Muscle of back (tissue), 13 donors: ENCODE measurements around the gene RAB11FIP4. TPM values are rescaled to one million over a fixed set of nuclear protein-coding genes. Genes with fewer than 3 reads are reported as not detected.
"Not testable (repeated sequence)": the region's sequence is repeated elsewhere in the genome, so short reads cannot be mapped to it uniquely, and the experiment has no call there.

ENCODE experiments used
- DNase-seq, 3 donors: peaks; one replicate each; pipeline versions ENCODE4 v3.0.0 to v3.0.0-alpha.2; 2013
- long read RNA-seq, 9 donors: transcript quantifications; one replicate each; lab custom pipeline, GENCODE V29; 2026
- polyA plus RNA-seq, 10 donors: library from polyadenylated mRNA; unstranded; fragments of 120-200 nt; gene quantifications; one replicate each; pipeline ENCODE4 v1.2.1, GENCODE V29; 2013; ENCODE audit not compliant: insufficient read length in 10 of 10

The RAB11FIP4 gene
- 1 to 10 TPM in 4 of 10 donors, under 1 TPM in 6; 0.39 to 1.7 (median 0.85) TPM for polyA plus RNA-seq
- long read RNA-seq, donor 1, result 0 reads
- long read RNA-seq, donor 2, result 0 reads
- long read RNA-seq, donor 3, result 0 reads
- long read RNA-seq, donor 4, result 0 reads
- long read RNA-seq, donor 5, result 0 reads
- long read RNA-seq, donor 6, result 0 reads
- long read RNA-seq, donor 7, result 0 reads
- long read RNA-seq, donor 8, partial matches to known transcripts, result 0 of 1 reads
- long read RNA-seq, donor 8, other reads (novel, unspliced or antisense), result 0 of 1 reads
- long read RNA-seq, donor 9, result 0 reads

- peak in 2 of 3 donors; percentile 33 to 36 for DNase-seq
Measured at GRCh38 chr17:31391496-31391949, at the start of gene RAB11FIP4. Gene RAB11FIP4, plus strand, starts transcription at chr17:31391675. Its CDS starts 178 bp downstream, at chr17:31391853.

DNA sequence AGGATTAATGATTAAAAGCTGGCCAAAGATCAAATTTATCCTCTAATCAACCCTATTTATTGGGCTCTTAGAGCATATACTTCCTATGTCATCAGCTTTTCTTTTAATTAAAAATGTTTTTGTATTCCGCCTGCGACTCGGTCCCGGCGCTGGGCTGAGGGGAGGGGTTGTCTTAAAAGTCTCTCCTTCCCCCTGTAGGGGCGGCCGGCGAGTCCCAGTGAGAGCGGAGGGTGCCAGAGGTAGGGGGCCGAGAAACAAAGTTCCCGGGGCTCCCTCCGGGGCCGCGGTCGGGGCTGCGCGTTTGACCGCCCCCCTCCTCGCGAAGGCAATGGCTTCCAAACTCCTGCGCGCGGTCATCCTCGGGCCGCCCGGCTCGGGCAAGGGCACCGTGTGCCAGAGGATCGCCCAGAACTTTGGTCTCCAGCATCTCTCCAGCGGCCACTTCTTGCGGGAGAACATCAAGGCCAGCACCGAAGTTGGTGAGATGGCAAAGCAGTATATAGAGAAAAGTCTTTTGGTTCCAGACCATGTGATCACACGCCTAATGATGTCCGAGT is 46.2 kb upstream of the RAB11FIP4 start:
- not testable (repeated sequence) for DNase-seq

DNA sequence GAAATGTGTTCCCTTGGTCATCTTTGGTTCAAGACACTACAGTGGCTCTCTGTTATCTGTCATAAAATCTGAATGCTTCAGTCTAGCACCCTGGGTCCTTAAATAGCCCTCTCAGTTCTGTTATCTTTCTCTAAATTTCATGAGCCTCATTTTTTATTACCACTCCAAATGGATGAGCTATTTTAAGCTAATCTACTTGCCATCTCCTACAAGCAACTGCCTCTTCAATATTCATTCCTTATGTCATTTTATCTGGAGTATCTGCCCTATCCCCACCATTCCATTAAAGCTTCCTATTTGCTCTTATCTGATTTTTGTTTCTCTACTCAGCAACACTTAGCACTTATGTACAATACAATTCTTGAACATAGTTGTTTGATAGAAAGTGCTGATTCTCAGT is 42.0 kb upstream of the RAB11FIP4 start:
- DNase-seq, result no peak

GRCh38 chr17:31355935-31356334 is 35.5 kb upstream of the RAB11FIP4 start:
- no peak for DNase-seq

- DNase-seq, result no peak
Measured at GRCh38 chr17:31357091-31357490, 34.4 kb upstream of the RAB11FIP4 start.

DNA sequence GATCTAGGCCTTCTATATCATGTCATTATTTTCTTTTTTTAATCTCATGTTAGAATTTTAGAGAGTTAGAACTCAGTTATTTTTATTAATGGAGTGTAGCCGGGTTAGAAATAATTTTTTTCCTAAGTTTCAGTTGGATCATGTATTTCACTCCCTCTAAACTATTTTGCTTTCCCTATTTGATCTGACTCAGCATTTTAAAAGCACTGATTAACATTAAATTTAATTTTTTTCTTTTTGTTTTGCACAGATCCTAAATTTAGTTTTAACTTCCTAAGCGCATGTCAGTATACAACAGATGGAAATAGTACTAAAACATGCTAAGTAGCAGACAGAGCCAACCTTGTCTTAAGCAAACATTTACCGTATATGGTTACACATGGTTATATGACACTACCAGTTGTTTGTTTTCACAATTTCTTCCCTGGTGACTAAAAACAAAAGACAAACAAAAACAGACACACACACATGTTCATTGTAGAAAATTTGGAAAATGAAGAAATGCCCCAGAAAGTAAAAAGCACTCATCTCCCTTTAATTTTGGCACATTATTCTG is 33.6 kb upstream of the RAB11FIP4 start:
- no peak for DNase-seq

- DNase-seq, result no peak
Measured at GRCh38 chr17:31364012-31364411, 27.5 kb upstream of the RAB11FIP4 start.

DNA sequence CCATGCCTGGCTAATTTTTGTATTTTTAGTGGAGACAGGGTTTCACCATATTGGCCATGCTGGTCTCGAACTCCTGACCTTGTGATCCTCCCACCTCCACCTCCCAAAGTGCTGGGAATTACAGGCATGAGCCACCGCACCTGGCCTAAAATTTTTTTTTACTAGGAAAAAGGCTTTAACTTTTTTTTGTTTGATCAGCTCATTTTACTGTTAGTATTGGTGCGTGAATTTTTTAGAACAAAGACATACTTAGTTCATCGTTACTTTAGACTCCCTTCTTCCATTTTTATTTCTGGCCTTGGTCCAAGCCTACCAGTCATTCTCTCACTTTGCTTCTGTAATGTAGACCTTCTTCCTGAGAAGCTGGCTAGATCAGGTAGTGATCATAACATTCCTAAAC is 25.4 kb upstream of the RAB11FIP4 start:
- no peak for DNase-seq

GRCh38 chr17:31369266-31369665 is 22.2 kb upstream of the RAB11FIP4 start:
- DNase-seq, result no peak

DNA sequence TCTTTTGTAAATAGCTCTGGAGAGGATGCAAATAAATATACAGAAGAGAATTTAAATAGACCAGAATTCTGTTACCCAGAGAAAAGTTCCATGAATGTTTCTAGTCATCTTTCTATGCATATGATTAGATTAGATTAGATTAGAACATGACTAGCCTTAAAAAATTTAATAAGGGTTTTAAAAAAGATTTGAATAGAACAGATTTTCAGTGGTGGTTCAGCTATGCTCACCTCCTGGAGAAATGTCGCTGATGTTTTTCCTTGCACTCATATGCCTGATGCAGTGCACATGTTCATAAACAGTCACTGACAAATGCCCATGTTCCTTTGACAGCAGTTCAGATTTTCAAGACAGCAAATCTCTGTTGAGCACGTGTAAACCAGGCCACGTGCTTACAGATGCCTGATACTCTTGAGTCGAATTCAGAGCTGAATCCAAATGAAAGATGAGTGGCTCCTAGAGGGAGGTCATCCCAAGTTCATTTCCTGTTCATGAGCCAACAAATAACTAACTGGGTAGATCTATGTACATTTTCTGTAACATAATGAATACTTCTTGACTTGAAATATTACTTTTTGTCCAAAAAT is 19.9 kb upstream of the RAB11FIP4 start:
- DNase-seq, result peak; percentile 40 to 73 (median 41)

DNA sequence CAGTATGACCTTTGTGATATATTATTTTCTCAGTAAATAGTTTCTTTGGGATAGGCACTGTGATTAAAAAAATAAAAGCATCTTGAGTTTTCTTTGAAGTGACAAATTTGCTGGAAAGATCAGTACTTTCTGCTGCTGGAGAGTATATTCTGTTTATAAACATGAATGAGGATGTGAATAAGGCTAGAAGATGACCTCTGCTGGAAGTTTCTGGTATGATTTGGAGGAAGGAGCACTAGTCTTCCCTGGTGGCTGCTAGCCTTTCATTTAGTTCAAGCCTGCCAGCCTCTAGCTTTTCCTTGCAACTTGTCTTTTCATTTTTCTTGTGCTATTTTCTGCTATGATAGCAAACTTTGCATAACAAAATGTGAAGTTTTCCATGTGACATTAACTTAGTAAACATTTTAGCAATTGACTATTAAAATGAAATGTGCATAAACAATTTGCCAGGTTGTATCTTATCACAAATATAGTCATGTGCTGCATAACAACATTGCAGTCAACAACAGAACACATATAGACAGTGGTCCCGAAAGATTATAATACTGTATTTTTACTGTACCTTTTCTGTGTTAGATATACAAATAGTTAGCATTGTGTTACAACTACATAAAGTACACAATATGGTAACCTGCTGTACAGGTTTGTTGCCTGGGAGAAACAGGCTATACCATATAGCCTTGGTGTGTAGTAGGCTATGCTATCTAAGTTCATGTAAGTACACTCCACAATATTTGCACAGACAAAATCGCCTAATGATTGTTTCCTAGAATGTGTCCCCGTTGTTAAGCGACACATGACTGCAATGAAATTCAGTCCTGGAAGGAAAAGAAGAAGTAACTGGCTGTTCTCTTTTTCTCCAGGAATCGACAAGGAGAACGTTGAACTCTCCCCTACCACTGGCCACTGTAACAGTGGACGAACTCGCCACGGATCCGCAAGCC is 18.1 kb upstream of the RAB11FIP4 start:
- DNase-seq, result peak; percentile 31 to 70 (median 33)

DNA sequence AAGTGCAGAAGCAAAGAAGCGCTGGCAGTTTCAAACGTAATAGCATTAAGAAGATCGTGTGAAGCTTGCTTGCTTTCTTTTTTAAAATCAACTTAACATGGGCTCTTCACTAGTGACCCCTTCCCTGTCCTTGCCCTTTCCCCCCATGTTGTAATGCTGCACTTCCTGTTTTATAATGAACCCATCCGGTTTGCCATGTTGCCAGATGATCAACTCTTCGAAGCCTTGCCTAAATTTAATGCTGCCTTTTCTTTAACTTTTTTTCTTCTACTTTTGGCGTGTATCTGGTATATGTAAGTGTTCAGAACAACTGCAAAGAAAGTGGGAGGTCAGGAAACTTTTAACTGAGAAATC is 17.4 kb upstream of the RAB11FIP4 start:
- DNase-seq, result no peak

GRCh38 chr17:31374503-31374902 is 17.0 kb upstream of the RAB11FIP4 start:
- DNase-seq, result no peak

- no peak for DNase-seq
Measured at GRCh38 chr17:31378638-31379037, 12.8 kb upstream of the RAB11FIP4 start.

GRCh38 chr17:31379597-31380205 is 11.8 kb upstream of the RAB11FIP4 start:
- DNase-seq, result no peak

GRCh38 chr17:31381165-31381668 is 10.3 kb upstream of the RAB11FIP4 start:
- DNase-seq, result no peak

DNA sequence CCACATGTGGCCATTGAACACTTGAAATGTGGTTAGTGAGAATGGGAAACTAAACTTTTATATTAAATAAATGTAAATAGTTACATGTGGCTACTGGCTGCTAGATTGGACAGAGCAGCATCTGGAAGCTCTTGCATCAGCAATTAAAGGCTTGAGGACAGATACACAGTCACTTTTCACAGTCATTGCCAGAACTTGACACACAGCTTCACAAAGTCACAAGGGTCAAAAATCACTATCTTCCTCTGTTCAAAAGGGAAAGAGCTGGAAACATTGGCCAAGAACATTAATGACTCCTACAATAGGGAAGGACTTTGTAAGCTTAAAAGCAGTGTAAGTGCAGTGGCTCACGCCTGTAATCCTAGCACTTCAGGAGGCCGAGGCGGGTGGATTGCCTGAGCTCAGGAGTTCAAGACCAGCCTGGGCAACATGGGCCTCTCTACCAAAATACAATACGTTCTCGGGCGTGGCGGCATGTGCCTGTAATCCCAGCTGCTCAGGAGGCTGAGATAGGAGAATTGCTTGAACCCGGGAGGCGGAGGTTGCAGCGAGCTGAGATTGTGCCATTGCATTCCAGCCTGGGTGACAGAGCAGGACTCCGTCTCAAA is 8.7 kb upstream of the RAB11FIP4 start:
- not testable (repeated sequence) for DNase-seq

GRCh38 chr17:31383488-31383887 is 8.0 kb upstream of the RAB11FIP4 start:
- DNase-seq, result not testable (repeated sequence)

GRCh38 chr17:31385428-31386285 is 5.8 kb upstream of the RAB11FIP4 start:
- DNase-seq, result no peak
